Esophagus mucosa (tissue), 1 donor: ENCODE data around the gene OR2D3. TPM values are rescaled to one million over a fixed set of nuclear protein-coding genes. Genes with fewer than 3 reads are reported as not detected.
"Not testable (repeated sequence)": the region's sequence is repeated elsewhere in the genome, so short reads cannot be mapped to it uniquely, and the experiment has no call there.

Experiments used
- ATAC-seq: fragments of 200-7000 bp; cut with Tn5 transposase; one replicate; pipeline ENCODE4 v1.9.1; 2020
- total RNA-seq: library from RNA; stranded (reverse); gene quantifications from one replicate; pipeline ENCODE4 v1.2.4, GENCODE V29; 2023
- donor health status: DM: yes; HTN: yes; CAD: no.

Gene OR2D3
- total RNA-seq: not detected

- ATAC-seq: no peak
Observed at GRCh38 chr11:6920702-6921101, at the start of gene OR2D3. TSS of gene OR2D3 (plus strand) at chr11:6921002. CDS start at chr11:6921002, 0 bp downstream.

GRCh38 chr11:6871278-6871677 is 49.5 kb upstream of the OR2D3 start:
- no peak for ATAC-seq

GRCh38 chr11:6875761-6876160 is 45.0 kb upstream of the OR2D3 start:
- ATAC-seq: no peak

- ATAC-seq: no peak
Observed at GRCh38 chr11:6876325-6876724, 44.5 kb upstream of the OR2D3 start, which contains the start of gene OR10A4. TSS of gene OR10A4 (plus strand) at chr11:6876625. CDS start at chr11:6876648, 23 bp downstream.

GRCh38 chr11:6876914-6877313 is 43.9 kb upstream of the OR2D3 start:
- no peak for ATAC-seq

- ATAC-seq: no peak
Observed at GRCh38 chr11:6882751-6883150, 38.1 kb upstream of the OR2D3 start.

- ATAC-seq: not testable (repeated sequence)
Observed at GRCh38 chr11:6887711-6888110, 33.1 kb upstream of the OR2D3 start.

- no peak for ATAC-seq
Observed at GRCh38 chr11:6888830-6889229, 32.0 kb upstream of the OR2D3 start.

- no peak for ATAC-seq
Observed at GRCh38 chr11:6889835-6890234, 31.0 kb upstream of the OR2D3 start.

GRCh38 chr11:6892400-6892799 is 28.4 kb upstream of the OR2D3 start, which contains the start of gene OR2D2:
TSS of gene OR2D2 (minus strand) at chr11:6892500. CDS start at chr11:6892500, 0 bp downstream.
- ATAC-seq: no peak

- no peak for ATAC-seq
Observed at GRCh38 chr11:6894097-6894496, 26.7 kb upstream of the OR2D3 start.

- ATAC-seq: no peak
Observed at GRCh38 chr11:6895010-6895409, 25.8 kb upstream of the OR2D3 start.

- no peak for ATAC-seq
Observed at GRCh38 chr11:6898911-6899310, 21.9 kb upstream of the OR2D3 start.

- ATAC-seq: no peak
Observed at GRCh38 chr11:6900327-6900999, 20.3 kb upstream of the OR2D3 start.

GRCh38 chr11:6904804-6905203 is 16.0 kb upstream of the OR2D3 start:
- not testable (repeated sequence) for ATAC-seq

- ATAC-seq: no peak
Observed at GRCh38 chr11:6911378-6911777, 9.4 kb upstream of the OR2D3 start.

- peak; percentile 11 for ATAC-seq
Observed at GRCh38 chr11:6911948-6912347, 8.9 kb upstream of the OR2D3 start.

GRCh38 chr11:6919698-6920097 is 1.1 kb upstream of the OR2D3 start:
- no peak for ATAC-seq

GRCh38 chr11:6925007-6925577 is 4.3 kb downstream of the OR2D3 start:
- ATAC-seq: no peak

- peak; percentile 83 for ATAC-seq
Observed at GRCh38 chr11:6925636-6926207, 4.9 kb downstream of the OR2D3 start.

- peak; percentile 92 for ATAC-seq
Observed at GRCh38 chr11:6926208-6927029, 5.6 kb downstream of the OR2D3 start, which contains the start of gene ZNF215. TSS of gene ZNF215 (plus strand) at chr11:6926426. CDS start at chr11:6932273, 5,847 bp downstream.

- ATAC-seq: no peak
Observed at GRCh38 chr11:6927030-6927617, 6.3 kb downstream of the OR2D3 start.

GRCh38 chr11:6928916-6929315 is 8.1 kb downstream of the OR2D3 start:
- no peak for ATAC-seq
